Adrenal gland (tissue), 5 donors: Measurements from ENCODE around the gene FGGY.

Experiments
- POLR2A ChIP-seq, 2 donors: fragments of 450-650 bp; IDR thresholded peaks; one replicate each; pipeline ENCODE4 v1.6.1; 2017; ENCODE audit warnings: antibody characterized with exemption in 2 of 2, mild to moderate bottlenecking in 2 of 2, moderate library complexity in 1 of 2
- TF ChIP-seq, protein P1 (sequence below), 6 experiments: fragments of 450-650 bp in 4 of 6; fragments of 200-600 bp in 2 of 6; sonication (generic) in 1 of 6; IDR thresholded peaks; 1 replicate in 5 of 6; 2 replicates in 1 of 6; pipeline versions ENCODE4 v1.5.1 to v1.8.0; 2016 to 2021; ENCODE audit warnings: antibody characterized with exemption in 6 of 6, mild to moderate bottlenecking in 2 of 6, moderate library complexity in 1 of 6
- donor health status: DM: no; HTN: no; CAD: no.

DNA sequence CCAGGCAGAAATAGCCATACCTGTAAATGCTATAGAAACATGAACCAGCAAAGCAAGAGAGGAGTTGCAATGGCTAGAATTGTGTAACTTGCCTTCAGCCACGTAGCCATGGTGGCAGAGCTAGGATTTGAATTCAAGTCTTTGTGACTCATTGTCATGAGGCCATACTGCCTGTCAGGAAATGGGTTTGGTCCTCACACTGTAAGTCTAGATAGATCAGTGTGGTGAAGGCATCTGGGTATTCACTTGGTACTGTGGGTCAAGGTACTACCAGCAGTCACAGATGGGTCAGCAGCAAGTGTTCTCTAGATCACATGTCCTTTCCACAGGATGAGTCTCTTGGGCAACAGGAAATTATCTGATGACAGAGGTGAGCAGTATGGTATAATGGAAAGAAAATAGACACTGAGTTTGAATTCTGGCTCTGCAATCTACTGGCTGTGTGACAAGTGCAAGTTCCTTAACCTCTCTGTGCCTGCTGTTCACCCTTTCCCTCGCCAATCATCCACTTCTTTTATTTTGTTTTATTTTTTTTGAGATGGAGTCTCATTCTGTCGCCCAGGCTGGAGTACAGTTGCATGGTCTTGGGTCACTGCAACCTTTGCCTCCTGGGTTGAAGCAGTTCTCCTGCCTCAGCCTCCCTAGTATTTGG is 36.9 kb downstream of the FGGY start:
- TF ChIP-seq, protein P1, sequence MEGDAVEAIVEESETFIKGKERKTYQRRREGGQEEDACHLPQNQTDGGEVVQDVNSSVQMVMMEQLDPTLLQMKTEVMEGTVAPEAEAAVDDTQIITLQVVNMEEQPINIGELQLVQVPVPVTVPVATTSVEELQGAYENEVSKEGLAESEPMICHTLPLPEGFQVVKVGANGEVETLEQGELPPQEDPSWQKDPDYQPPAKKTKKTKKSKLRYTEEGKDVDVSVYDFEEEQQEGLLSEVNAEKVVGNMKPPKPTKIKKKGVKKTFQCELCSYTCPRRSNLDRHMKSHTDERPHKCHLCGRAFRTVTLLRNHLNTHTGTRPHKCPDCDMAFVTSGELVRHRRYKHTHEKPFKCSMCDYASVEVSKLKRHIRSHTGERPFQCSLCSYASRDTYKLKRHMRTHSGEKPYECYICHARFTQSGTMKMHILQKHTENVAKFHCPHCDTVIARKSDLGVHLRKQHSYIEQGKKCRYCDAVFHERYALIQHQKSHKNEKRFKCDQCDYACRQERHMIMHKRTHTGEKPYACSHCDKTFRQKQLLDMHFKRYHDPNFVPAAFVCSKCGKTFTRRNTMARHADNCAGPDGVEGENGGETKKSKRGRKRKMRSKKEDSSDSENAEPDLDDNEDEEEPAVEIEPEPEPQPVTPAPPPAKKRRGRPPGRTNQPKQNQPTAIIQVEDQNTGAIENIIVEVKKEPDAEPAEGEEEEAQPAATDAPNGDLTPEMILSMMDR (IDR thresholded peaks at IDR 0.05): no peak
- no peak for TF ChIP-seq POLR2A (IDR thresholded peaks at IDR 0.05)
